Bronchial smooth muscle cell (primary cell): ENCODE data around the gene FGFBP1. TPM values are rescaled to one million over a fixed set of nuclear protein-coding genes. Genes with fewer than 3 reads are reported as not detected.

Experiments
- total RNA-seq: library from RNA; depleted of rRNA; stranded (reverse); fragments of >200 nt; gene quantifications from 2 replicates; pipeline ENCODE4 v1.2.1, GENCODE V29; 2014

FGFBP1 gene
- total RNA-seq: not detected in 2 replicates

GRCh38 chr4:15938640-15939039, at the start of gene FGFBP1:
FGFBP1 (minus strand) TSS chr4:15938740; CDS start chr4:15936632, 2,108 bp downstream.

DNA sequence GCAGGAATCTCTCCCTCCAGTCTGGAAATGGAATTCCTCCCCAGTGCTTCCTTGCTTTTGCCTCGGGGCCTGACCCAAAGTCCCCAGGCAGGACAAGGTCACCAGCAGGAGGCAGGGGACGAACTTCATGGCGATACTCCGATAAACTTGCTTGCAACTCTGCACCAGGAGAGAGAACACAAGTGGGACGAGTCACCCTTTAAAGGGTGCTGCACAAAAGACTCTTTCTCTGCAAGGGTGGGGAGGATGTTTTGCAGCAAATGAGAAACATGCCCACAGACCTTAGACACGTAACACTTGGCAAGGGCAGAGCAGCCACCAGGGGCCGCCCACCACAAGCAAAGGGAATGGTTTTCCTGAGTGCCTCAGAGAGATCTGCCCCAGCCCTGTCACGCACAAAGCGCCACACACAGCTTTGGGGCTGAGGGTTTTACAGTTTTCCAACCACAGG, 24.5 kb upstream of the FGFBP1 start, which contains the start of gene FGFBP2:
TSS of gene FGFBP2 (minus strand) at position 175 of the 451 bp plus-strand sequence. CDS start at position 129, 46 bp downstream.

Other genes starting within 250 kb of the FGFBP1 start
- gene BST1, start 235.7 kb downstream of the FGFBP1 start, total RNA-seq: 8.7 and 12.1 TPM in 2 replicates
- gene CD38, start 160.4 kb downstream of the FGFBP1 start, total RNA-seq: under 0.01 TPM in 1 of 2 replicates, not detected in the other
- gene FGFBP2, start 24.4 kb upstream of the FGFBP1 start, total RNA-seq: not detected in 2 replicates
- gene PROM1, start 145.3 kb upstream of the FGFBP1 start, total RNA-seq: not detected in 2 replicates